IPS-15b (cell line): ENCODE measurements around the gene LPIN1.

Source experiments
- H3K27me3 ChIP-seq: one replicate; pipeline ENCODE4 v1.6.1; 2013; ENCODE audit warnings: low read length; ENCODE audit not compliant: control insufficient read depth, insufficient read depth
- H3K36me3 ChIP-seq: one replicate; pipeline ENCODE4 v1.6.1; 2013; ENCODE audit warnings: low read length; ENCODE audit not compliant: control insufficient read depth, insufficient read depth
- H3K4me1 ChIP-seq: one replicate; pipeline ENCODE4 v1.6.1; 2013; ENCODE audit warnings: mild to moderate bottlenecking, low read length; ENCODE audit not compliant: control insufficient read depth, insufficient read depth
- H3K4me3 ChIP-seq: one replicate; pipeline ENCODE4 v1.5.1; 2013; ENCODE audit warnings: low read depth, low read length
- H3K9ac ChIP-seq: one replicate; pipeline ENCODE4 v1.6.1; 2013; ENCODE audit warnings: low read depth, mild to moderate bottlenecking, low read length
- H3K9me3 ChIP-seq: one replicate; pipeline ENCODE4 v1.6.1; 2013; ENCODE audit warnings: mild to moderate bottlenecking, low read length; ENCODE audit not compliant: control insufficient read depth, insufficient read depth

LPIN1 gene

GRCh38 chr2:11708106-11708505, 38.3 kb upstream of the LPIN1 start:
- Histone ChIP-seq H3K36me3 (no peaks in the 10 kb centered on the region), H3K4me1 (no peaks in the 10 kb centered on the region), H3K9ac (no peak overlapping the region), H3K9me3 (no peaks in the 10 kb centered on the region), H3K27me3 (no peaks in the 10 kb centered on the region), H3K4me3 (no peak overlapping the region)

- Histone ChIP-seq H3K4me1 (no peaks in the 10 kb centered on the region), H3K27me3 (no peaks in the 10 kb centered on the region), H3K4me3 (no peak overlapping the region)
Observed at GRCh38 chr2:11709293-11709692, 37.1 kb upstream of the LPIN1 start.

DNA sequence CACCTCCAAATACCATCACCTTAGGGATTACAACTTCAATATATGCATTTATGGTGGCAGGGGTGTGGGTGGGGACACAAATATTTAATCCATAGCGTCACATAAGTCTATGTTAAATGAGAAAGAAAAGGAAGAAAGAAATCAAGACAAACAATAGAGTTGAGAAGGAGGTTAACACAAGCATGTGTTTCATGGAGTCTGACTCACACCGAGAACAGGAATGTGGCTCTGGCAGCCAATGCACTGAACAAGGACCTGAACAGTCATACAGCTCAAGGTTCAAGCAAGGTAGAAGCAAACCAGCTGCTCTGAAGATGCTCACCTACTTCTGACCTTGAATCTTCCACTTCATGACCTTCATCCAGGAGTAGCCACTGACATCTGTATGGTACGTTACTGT, 36.2 kb upstream of the LPIN1 start:
- Histone ChIP-seq H3K4me1 (no peaks in the 10 kb centered on the region), H3K36me3 (no peaks in the 10 kb centered on the region), H3K9me3 (no peaks in the 10 kb centered on the region), H3K4me3 (no peak overlapping the region), H3K27me3 (no peaks in the 10 kb centered on the region), H3K9ac (no peak overlapping the region)

More at GRCh38 chr2:11709293-11709692, 37.1 kb upstream of the LPIN1 start:
- Histone ChIP-seq H3K9me3 (no peaks in the 10 kb centered on the region), H3K36me3 (no peaks in the 10 kb centered on the region), H3K9ac (no peak overlapping the region)

DNA sequence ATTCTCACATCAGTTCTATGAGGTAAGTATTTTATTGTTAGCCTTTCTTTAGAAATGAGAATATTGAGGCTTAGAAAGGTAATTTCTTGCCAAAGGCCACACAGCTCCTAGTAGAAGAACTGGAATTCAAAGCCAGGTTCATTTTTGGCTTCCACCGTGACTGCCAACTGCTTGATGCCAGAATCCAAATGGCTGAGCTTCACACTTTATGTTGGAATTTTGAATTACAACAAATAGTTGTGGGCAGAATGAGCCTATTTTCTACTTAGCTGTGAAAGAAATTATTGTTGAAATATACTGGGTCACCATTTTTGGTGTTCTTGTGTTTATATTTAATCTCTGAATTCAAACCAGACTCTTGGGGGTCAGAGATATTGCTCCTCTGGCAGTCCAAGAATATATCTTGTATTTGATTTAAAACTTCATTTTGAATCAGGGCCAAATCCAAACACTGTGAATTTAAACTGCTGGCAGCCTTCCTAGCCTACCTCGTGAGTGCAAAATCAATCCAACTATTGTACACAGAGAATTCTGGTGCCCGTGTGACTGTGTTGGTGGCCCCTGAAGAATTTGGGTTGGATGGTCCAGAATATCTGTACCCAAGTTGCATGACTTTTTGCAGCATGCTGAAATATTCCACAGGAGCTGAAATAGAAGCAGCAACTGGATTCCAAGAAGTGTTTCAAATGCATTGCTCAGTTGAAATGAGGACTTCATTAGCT, 35.6 kb upstream of the LPIN1 start:
- H3K4me1 ChIP-seq, result no peaks in the 10 kb centered on the region
- no peaks in the 10 kb centered on the region for H3K9me3 ChIP-seq
- no peak overlapping the region for H3K9ac ChIP-seq
- no peaks in the 10 kb centered on the region for H3K36me3 ChIP-seq
- no peak overlapping the region for H3K4me3 ChIP-seq
- H3K27me3 ChIP-seq, result no peaks in the 10 kb centered on the region

GRCh38 chr2:11711354-11711716, 35.1 kb upstream of the LPIN1 start:
- no peaks in the 10 kb centered on the region for H3K36me3 ChIP-seq
- H3K9ac ChIP-seq, result no peak overlapping the region
- H3K27me3 ChIP-seq, result no peaks in the 10 kb centered on the region
- no peaks in the 10 kb centered on the region for H3K9me3 ChIP-seq
- no peak overlapping the region for H3K4me3 ChIP-seq
- H3K4me1 ChIP-seq, result no peaks in the 10 kb centered on the region

DNA sequence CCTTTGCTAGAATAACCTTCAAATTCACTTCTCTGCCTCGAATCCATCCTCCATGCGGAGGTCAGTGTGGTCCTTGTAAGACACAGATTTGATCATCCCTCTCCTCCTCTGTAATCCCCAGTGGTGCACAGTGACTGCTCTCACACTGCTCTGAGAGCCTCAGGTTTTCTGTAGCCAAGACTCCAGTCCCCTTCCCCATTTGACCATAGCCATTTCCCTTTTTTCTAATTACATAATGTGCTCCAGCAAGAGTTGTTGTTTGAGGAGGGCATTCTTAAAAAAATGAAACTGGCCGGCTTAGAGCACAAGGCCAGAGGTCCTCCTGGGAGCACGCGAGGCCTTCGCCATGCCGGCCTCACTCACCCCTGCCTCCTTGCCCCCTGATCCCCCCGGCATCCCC, 34.7 kb upstream of the LPIN1 start:
- H3K9ac ChIP-seq, result no peak overlapping the region
- no peaks in the 10 kb centered on the region for H3K9me3 ChIP-seq
- H3K4me1 ChIP-seq, result no peaks in the 10 kb centered on the region
- no peak overlapping the region for H3K4me3 ChIP-seq
- H3K27me3 ChIP-seq, result no peaks in the 10 kb centered on the region
- H3K36me3 ChIP-seq, result no peaks in the 10 kb centered on the region

DNA sequence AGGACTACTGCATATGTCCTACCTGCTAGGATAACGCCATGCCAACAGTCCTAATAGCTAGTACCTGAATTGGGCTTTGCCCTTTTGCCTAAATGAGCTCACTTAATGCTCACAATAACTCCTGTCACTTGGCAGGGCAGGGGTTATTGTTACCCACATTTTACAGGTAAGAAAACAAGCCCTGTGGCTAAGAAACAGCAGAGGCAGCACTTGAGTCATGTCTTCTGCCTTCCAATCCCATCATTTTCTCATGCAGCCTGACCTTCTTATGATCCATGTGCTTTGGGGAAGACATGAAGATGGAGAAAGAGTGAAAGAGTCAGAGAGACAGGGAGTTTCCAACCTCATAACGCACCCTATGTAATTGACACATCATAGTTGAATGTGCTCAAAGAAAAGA, 33.6 kb upstream of the LPIN1 start:
- no peak overlapping the region for H3K9ac ChIP-seq
- no peaks in the 10 kb centered on the region for H3K4me1 ChIP-seq
- H3K9me3 ChIP-seq, result no peaks in the 10 kb centered on the region

DNA sequence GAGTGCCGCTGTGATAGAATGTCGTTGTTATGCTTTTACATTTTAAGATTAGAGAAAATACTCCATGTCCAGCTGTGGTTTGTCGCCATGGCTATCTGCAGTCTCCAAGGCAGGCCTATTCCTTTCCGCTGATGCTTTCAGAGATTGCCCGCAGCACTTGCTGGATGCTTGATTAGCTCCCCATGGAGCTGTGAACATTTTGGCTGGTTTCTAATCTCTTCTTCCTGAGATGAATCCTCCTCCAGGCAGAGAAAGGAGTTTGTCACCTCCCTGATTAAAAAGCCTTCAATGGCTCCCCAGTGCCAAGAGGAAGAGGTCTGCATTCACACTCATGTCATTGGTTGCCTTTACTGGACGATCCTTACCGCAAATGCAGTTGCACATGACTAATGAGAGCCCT, 32.6 kb upstream of the LPIN1 start:
- Histone ChIP-seq H3K36me3 (no peaks in the 10 kb centered on the region), H3K9me3 (no peaks in the 10 kb centered on the region), H3K9ac (no peak overlapping the region), H3K4me1 (no peaks in the 10 kb centered on the region), H3K27me3 (no peaks in the 10 kb centered on the region), H3K4me3 (no peak overlapping the region)

More for the DNA sequence above, 33.6 kb upstream of the LPIN1 start:
- Histone ChIP-seq H3K4me3 (no peak overlapping the region), H3K36me3 (no peaks in the 10 kb centered on the region), H3K27me3 (no peaks in the 10 kb centered on the region)

- H3K27me3 ChIP-seq, result no peaks in the 10 kb centered on the region
- H3K9me3 ChIP-seq, result no peaks in the 10 kb centered on the region
- H3K36me3 ChIP-seq, result no peaks in the 10 kb centered on the region
- no peak overlapping the region for H3K9ac ChIP-seq
- H3K4me3 ChIP-seq, result no peak overlapping the region
- no peaks in the 10 kb centered on the region for H3K4me1 ChIP-seq
Observed at GRCh38 chr2:11715987-11716652, 30.3 kb upstream of the LPIN1 start.

DNA sequence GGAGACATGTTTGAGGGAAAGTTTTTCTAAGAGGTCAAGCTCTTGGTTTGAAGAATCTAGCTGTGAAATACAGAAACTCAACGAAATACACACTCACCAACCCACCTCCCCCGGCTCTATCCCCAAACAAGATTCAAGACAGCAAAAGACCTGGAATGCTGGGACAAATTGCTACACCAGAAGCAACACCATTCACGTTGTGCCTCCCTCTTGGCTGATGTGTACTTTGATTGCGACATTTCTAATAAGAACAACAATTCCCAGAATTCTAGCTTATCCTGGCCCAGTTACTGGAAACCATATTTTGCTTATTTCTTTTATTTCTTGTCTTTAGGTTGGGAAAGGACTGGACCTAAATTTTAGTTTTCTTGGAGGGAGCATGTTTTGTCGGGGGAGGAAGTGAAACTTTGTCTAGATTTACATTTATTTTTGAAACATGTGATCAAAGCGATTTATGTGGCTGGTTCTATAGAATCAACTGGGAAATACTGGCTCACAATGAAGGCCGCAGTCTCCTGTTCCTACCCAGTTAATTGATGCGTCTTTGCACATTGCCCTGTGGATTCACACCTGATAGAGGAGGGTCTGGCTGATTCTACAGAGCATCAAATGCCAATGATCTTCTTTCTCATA, 29.6 kb upstream of the LPIN1 start:
- no peaks in the 10 kb centered on the region for H3K4me1 ChIP-seq
- H3K4me3 ChIP-seq, result no peak overlapping the region
- no peaks in the 10 kb centered on the region for H3K36me3 ChIP-seq
- no peaks in the 10 kb centered on the region for H3K27me3 ChIP-seq
- H3K9me3 ChIP-seq, result no peaks in the 10 kb centered on the region
- no peak overlapping the region for H3K9ac ChIP-seq

DNA sequence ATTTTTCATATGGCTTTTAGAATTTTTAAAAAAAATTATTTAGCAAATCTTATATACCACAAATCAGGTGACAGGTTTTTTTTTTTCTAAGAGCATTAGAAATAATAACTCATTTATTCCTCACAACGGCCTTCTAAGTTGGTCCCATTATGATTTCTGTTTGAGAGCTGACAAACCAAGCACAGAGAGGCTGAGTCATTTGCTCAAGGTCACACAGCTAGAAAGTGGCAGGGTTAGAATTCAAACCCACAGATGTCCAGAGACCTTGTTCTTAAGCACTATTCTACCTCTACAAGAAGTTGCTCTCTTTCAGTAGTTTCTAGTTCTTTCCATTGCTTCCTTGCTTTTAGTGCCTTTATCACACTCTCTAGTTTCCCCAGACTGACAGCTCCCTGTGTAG, 28.8 kb upstream of the LPIN1 start:
- H3K27me3 ChIP-seq, result no peaks in the 10 kb centered on the region
- H3K9me3 ChIP-seq, result no peaks in the 10 kb centered on the region
- H3K4me3 ChIP-seq, result no peak overlapping the region
- H3K4me1 ChIP-seq, result no peaks in the 10 kb centered on the region
- no peaks in the 10 kb centered on the region for H3K36me3 ChIP-seq
- H3K9ac ChIP-seq, result no peak overlapping the region

DNA sequence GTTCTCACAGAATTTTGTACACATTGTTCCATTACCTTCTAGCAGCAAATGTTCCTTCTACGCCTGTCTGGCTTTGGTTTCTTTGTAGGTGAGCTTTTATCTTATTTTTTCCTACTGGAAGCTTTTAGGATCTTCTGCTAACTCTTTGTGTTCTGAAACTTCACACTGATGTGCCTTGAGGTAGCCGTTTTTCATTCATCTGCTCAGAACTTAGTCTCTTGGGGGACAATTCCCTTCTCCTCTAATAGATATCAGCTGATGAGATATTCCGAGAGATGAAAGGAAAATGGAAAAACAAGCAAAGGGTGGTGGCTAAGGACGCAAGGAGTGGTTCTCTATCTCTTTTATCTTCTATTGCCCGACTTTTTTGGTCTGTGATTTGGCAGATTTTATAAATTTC, 27.8 kb upstream of the LPIN1 start:
- no peaks in the 10 kb centered on the region for H3K36me3 ChIP-seq
- no peaks in the 10 kb centered on the region for H3K27me3 ChIP-seq
- H3K9me3 ChIP-seq, result no peaks in the 10 kb centered on the region
- H3K4me3 ChIP-seq, result no peak overlapping the region
- no peaks in the 10 kb centered on the region for H3K4me1 ChIP-seq
- H3K9ac ChIP-seq, result no peak overlapping the region
